Bronchial epithelial cell (primary cell): Measurements from ENCODE around the gene KDF1. TPM values are rescaled to one million over a fixed set of nuclear protein-coding genes. Genes with fewer than 3 reads are reported as not detected.

Source experiments
- DNase-seq: peaks from one replicate; pipeline ENCODE4 v3.0.0-alpha.2; 2010; ENCODE audit warnings: low read depth
- FAIRE-seq: peaks from 2 replicates; lab custom pipeline; 2011; peaks lifted over from hg19 to GRCh38; lab: Jason Lieb, UNC
- H3K27me3 ChIP-seq: 2 replicates; pipeline ENCODE4 v1.5.1; 2011; ENCODE audit warnings: low read length; ENCODE audit not compliant: control insufficient read depth, insufficient read depth
- H3K36me3 ChIP-seq: 2 replicates; pipeline ENCODE4 v1.5.1; 2011; ENCODE audit warnings: low read length; ENCODE audit not compliant: control insufficient read depth, insufficient read depth
- H3K4me3 ChIP-seq: 2 replicates; pipeline ENCODE4 v1.5.1; 2011; ENCODE audit warnings: mild to moderate bottlenecking, low read depth, low read length, control low read depth
- total RNA-seq: library from RNA; depleted of rRNA; stranded (reverse); fragments of >200 nt; gene quantifications from 2 replicates; pipeline ENCODE4 v1.2.1, GENCODE V29; 2014
- TF ChIP-seq, protein P1 (sequence below): IDR thresholded peaks from 2 replicates; pipeline ENCODE4 v1.5.1; 2011; ENCODE audit warnings: mild to moderate bottlenecking, moderate library complexity, low read length, control low read depth, inconsistent platforms; ENCODE audit not compliant: insufficient read depth, severe bottlenecking

KDF1 gene
- total RNA-seq, 1 donor from 2014 or later: 13.2 TPM

DNA sequence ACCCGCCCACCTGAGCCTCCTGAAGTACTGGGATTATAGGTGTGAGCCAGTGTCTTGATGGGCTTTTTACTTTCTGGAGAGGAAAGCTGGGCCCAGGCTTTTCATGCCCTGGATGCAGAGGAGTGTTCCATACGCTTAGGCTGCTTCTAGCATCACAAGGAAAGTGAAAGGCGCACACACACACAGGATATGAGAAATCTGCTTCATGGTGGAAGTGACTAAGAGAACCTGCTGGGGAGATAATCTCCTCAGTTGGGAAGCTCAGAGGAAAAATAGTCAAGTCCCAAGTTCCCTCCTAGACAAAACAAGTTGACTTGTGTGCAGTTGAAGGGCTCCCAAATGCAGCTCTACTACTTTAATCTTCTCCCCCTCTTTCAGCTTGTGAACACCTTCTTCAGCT lies 36.6 kb downstream of the KDF1 start:
- Histone ChIP-seq H3K4me3 (no peak overlapping the region), H3K36me3 (peaks cover 7% of the 10 kb centered on the region), H3K27me3 (no peaks in the 10 kb centered on the region)
- peak; percentile 50 for DNase-seq
- TF ChIP-seq, protein P1, sequence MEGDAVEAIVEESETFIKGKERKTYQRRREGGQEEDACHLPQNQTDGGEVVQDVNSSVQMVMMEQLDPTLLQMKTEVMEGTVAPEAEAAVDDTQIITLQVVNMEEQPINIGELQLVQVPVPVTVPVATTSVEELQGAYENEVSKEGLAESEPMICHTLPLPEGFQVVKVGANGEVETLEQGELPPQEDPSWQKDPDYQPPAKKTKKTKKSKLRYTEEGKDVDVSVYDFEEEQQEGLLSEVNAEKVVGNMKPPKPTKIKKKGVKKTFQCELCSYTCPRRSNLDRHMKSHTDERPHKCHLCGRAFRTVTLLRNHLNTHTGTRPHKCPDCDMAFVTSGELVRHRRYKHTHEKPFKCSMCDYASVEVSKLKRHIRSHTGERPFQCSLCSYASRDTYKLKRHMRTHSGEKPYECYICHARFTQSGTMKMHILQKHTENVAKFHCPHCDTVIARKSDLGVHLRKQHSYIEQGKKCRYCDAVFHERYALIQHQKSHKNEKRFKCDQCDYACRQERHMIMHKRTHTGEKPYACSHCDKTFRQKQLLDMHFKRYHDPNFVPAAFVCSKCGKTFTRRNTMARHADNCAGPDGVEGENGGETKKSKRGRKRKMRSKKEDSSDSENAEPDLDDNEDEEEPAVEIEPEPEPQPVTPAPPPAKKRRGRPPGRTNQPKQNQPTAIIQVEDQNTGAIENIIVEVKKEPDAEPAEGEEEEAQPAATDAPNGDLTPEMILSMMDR: no peak
- FAIRE-seq: no peak

DNA sequence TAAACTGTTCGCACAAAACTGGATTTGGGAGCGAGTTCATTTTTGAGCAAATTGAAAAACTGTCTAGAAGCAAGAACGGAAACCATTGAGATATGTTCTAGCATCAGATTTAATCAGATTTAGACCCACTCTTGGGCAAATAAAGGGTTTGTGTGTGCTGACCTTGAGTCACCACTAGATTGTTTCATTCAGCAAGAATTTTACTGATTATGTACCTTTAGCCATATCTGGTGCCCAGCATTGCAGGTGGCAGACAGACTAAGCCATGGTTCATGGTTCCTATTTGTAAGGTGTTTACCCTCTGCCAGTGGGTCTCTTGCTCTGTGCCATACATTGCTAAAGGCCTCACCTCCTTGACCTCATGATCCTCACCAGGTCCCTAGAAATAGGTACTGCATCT lies 37.4 kb downstream of the KDF1 start:
- H3K36me3 ChIP-seq: peaks cover 7% of the 10 kb centered on the region
- peak; percentile 41 for DNase-seq
- no peaks in the 10 kb centered on the region for H3K27me3 ChIP-seq
- no peak for FAIRE-seq
- no peak overlapping the region for H3K4me3 ChIP-seq
- TF ChIP-seq, protein P1: no peak

- TF ChIP-seq, protein P1: no peak
- no peaks in the 10 kb centered on the region for H3K27me3 ChIP-seq
- peaks cover 7% of the 10 kb centered on the region for H3K36me3 ChIP-seq
- H3K4me3 ChIP-seq: peak overlapping the region; percentile 79
- DNase-seq (no peak), FAIRE-seq (no peak)
Measured at GRCh38 chr1:26922431-26922729, 37.9 kb downstream of the KDF1 start.

DNA sequence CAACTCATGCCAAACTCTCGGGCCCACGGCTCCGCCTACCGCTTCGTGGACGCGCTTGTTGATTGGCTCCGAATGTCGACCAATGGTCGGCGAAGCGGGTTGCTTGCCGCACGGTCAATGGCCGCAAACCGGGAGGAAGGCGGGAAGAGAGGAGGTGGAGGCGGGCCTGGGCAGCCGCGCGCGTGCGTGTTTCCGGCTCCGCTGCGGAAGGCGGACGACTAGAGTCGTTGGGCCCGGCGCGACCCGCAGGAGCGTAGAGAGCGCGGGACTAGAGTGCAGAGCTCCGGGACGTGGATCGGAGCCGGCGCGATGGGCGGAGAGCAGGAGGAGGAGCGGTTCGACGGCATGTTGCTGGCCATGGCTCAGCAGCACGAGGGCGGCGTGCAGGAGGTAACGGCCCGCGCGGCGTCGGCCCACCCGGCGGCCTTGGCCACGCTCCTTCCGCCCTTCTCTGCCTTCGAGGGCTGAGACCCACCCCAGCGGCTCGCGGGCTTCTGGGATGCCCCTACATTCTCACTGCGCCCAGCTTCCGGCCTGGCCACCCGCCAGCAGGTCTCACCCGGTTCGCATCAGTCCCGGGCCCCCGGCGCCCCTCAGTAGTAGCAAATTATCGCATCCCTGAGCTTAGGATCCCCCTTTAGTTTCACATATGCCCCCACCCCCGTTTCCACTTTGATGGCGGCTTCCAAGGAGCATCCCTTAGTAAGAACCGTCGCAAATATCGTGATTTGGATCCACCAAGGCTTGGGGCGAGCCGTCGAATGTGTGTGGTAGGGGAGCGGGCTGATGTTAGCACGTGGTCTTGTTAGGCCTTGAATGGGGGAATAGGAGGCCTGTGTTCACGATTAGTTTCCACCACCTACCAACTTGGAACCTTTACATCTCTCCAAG lies 38.5 kb downstream of the KDF1 start, which contains the start of gene NUDC:
TSS of gene NUDC (plus strand) at position 204 of the 891 bp plus-strand sequence. CDS start at position 310, 106 bp downstream.
- no peaks in the 10 kb centered on the region for H3K27me3 ChIP-seq
- DNase-seq (peak; percentile 93), FAIRE-seq (peak; percentile 52)
- H3K4me3 ChIP-seq: peak within 1 kb of the TSS; percentile 79
- TF ChIP-seq, protein P1: no peak
- peaks cover 7% of the 10 kb centered on the region for H3K36me3 ChIP-seq

DNA sequence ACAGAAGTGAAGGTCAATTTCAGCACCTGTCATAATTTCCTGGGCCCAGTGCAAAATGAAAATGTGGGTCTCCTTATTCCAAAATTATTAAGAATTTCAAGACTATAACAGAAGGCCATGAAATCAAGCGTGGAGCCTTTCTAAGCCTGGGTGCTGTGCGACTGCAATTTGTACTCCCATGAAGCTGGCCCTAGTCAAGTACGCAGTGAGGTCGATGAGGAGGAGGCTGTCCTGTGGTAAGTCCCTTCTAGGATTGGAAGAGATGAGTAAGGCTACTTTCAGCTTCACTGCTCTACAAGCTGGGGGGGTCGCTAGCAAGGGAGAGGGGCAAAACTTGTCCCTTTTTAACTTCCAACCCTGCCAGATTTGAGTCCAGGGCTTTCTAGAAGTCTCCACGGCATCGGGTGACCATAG lies 39.1 kb downstream of the KDF1 start:
- no peak for FAIRE-seq
- Histone ChIP-seq H3K27me3 (no peaks in the 10 kb centered on the region), H3K36me3 (peaks cover 7% of the 10 kb centered on the region), H3K4me3 (peak overlapping the region; percentile 79)
- DNase-seq: no peak
- TF ChIP-seq, protein P1: no peak
